HEK293 (cell line): ENCODE results near the gene TENT4A.
A peak's percentile ranks its signal among the peaks of the same experiment; 100 is the strongest.

Experiments used
- GLI2 ChIP-seq: fragments of 450-650 bp; formaldehyde crosslinking; IDR thresholded peaks from 2 replicates; pipeline ENCODE4; 2017; ENCODE audit warnings: missing biosample characterization, missing genetic modification characterization, low read depth, borderline replicate concordance
- KLF7 ChIP-seq: fragments of 450-650 bp; formaldehyde crosslinking; IDR thresholded peaks from 2 replicates; pipeline ENCODE4 v1.5.1; 2016; ENCODE audit warnings: missing biosample characterization, missing genetic modification characterization, borderline replicate concordance
- KLF9 ChIP-seq: fragments of 450-650 bp; formaldehyde crosslinking; IDR thresholded peaks from 2 replicates; pipeline ENCODE4 v1.5.1; 2016; ENCODE audit warnings: missing biosample characterization, missing genetic modification characterization, low read depth
- ZFP37 ChIP-seq: fragments of 450-650 bp; formaldehyde crosslinking; IDR thresholded peaks from 2 replicates; pipeline ENCODE4 v1.5.1; 2016; ENCODE audit warnings: missing biosample characterization, missing genetic modification characterization
- ZNF133 ChIP-seq: fragments of 450-650 bp; formaldehyde crosslinking; IDR thresholded peaks from 2 replicates; pipeline ENCODE4 v1.5.1; 2016; ENCODE audit warnings: missing biosample characterization, missing genetic modification characterization
- ZNF138 ChIP-seq: fragments of 450-650 bp; formaldehyde crosslinking; IDR thresholded peaks from 2 replicates; pipeline ENCODE4 v1.5.1; 2016; ENCODE audit warnings: missing biosample characterization, missing genetic modification characterization, borderline replicate concordance
- ZNF146 ChIP-seq: fragments of 450-650 bp; formaldehyde crosslinking; IDR thresholded peaks from 2 replicates; pipeline ENCODE4 v1.5.1; 2016; ENCODE audit warnings: missing biosample characterization, missing genetic modification characterization
- ZNF157 ChIP-seq: fragments of 450-650 bp; formaldehyde crosslinking; IDR thresholded peaks from 2 replicates; pipeline ENCODE4 v1.5.1; 2016; ENCODE audit warnings: missing biosample characterization, missing genetic modification characterization
- ZNF239 ChIP-seq: fragments of 450-650 bp; formaldehyde crosslinking; IDR thresholded peaks from 2 replicates; pipeline ENCODE4 v1.5.1; 2016; ENCODE audit warnings: missing biosample characterization, missing genetic modification characterization
- ZNF24 ChIP-seq: fragments of 450-650 bp; formaldehyde crosslinking; IDR thresholded peaks from 2 replicates; pipeline ENCODE4 v1.5.1; 2016; ENCODE audit warnings: missing biosample characterization, missing genetic modification characterization
- ZNF302 ChIP-seq: fragments of 450-650 bp; formaldehyde crosslinking; IDR thresholded peaks from 2 replicates; pipeline ENCODE4 v1.5.1; 2016; ENCODE audit warnings: missing biosample characterization, missing genetic modification characterization, low read depth
- ZNF394 ChIP-seq: fragments of 450-650 bp; formaldehyde crosslinking; IDR thresholded peaks from 2 replicates; pipeline ENCODE4 v1.5.1; 2016; ENCODE audit warnings: missing biosample characterization, missing genetic modification characterization, mild to moderate bottlenecking, moderate library complexity, borderline replicate concordance
- ZNF426 ChIP-seq: fragments of 450-650 bp; formaldehyde crosslinking; IDR thresholded peaks from 2 replicates; pipeline ENCODE4 v1.5.1; 2017; ENCODE audit warnings: missing biosample characterization, missing genetic modification characterization, mild to moderate bottlenecking, inconsistent platforms, moderate library complexity
- ZNF433 ChIP-seq: fragments of 450-650 bp; formaldehyde crosslinking; IDR thresholded peaks from 2 replicates; pipeline ENCODE4 v1.5.1; 2016; ENCODE audit warnings: missing biosample characterization, missing genetic modification characterization, low read depth
- ZNF548 ChIP-seq: fragments of 450-650 bp; formaldehyde crosslinking; IDR thresholded peaks from 2 replicates; pipeline ENCODE4 v1.5.1; 2016; ENCODE audit warnings: missing biosample characterization, missing genetic modification characterization
- ZNF549 ChIP-seq: fragments of 450-650 bp; IDR thresholded peaks from 2 replicates; pipeline ENCODE4 v1.5.1; 2018; ENCODE audit warnings: missing biosample characterization, missing genetic modification characterization, mild to moderate bottlenecking, inconsistent platforms, moderate library complexity
- ZNF610 ChIP-seq: fragments of 450-650 bp; formaldehyde crosslinking; IDR thresholded peaks from 2 replicates; pipeline ENCODE4 v1.5.1; 2016; ENCODE audit warnings: missing biosample characterization, missing genetic modification characterization, borderline replicate concordance
- ZSCAN16 ChIP-seq: fragments of 450-650 bp; formaldehyde crosslinking; IDR thresholded peaks from 2 replicates; pipeline ENCODE4 v1.5.1; 2016; ENCODE audit warnings: missing biosample characterization, missing genetic modification characterization
- ZXDB ChIP-seq: fragments of 450-650 bp; formaldehyde crosslinking; IDR thresholded peaks from 2 replicates; pipeline ENCODE4 v1.5.1; 2016; ENCODE audit warnings: missing biosample characterization, missing genetic modification characterization
- TF ChIP-seq, protein P1 (sequence below): IDR thresholded peaks from 2 replicates; pipeline ENCODE4 v1.6.1; 2011; ENCODE audit warnings: mild to moderate bottlenecking, low read depth, low read length, borderline replicate concordance
- TF ChIP-seq, protein P2 (sequence below): fragments of 450-650 bp; formaldehyde crosslinking; IDR thresholded peaks from 2 replicates; pipeline ENCODE4 v1.5.1; 2016; ENCODE audit warnings: missing biosample characterization, missing genetic modification characterization
- TF ChIP-seq, protein P3 (sequence below): fragments of 450-650 bp; formaldehyde crosslinking; IDR thresholded peaks from 2 replicates; pipeline ENCODE4 v1.5.1; 2016; ENCODE audit warnings: missing biosample characterization, missing genetic modification characterization
- TF ChIP-seq, protein P4 (sequence below): fragments of 450-650 bp; formaldehyde crosslinking; IDR thresholded peaks from 2 replicates; pipeline ENCODE4; 2016; ENCODE audit warnings: missing biosample characterization, missing genetic modification characterization
- TF ChIP-seq, protein P5 (sequence below): fragments of 450-650 bp; formaldehyde crosslinking; IDR thresholded peaks from 2 replicates; pipeline ENCODE4 v1.5.1; 2017; ENCODE audit warnings: missing biosample characterization, missing genetic modification characterization
- TF ChIP-seq, protein P6 (sequence below): fragments of 450-650 bp; formaldehyde crosslinking; IDR thresholded peaks from 2 replicates; pipeline ENCODE4 v1.5.1; 2017; ENCODE audit warnings: missing biosample characterization, missing genetic modification characterization
- TF ChIP-seq, protein P7 (sequence below): fragments of 450-650 bp; formaldehyde crosslinking; IDR thresholded peaks from 2 replicates; pipeline ENCODE4 v1.5.1; 2016; ENCODE audit warnings: missing biosample characterization, missing genetic modification characterization
- TF ChIP-seq, protein P8 (sequence below): fragments of 450-650 bp; formaldehyde crosslinking; IDR thresholded peaks from 2 replicates; pipeline ENCODE4 v1.5.1; 2016; ENCODE audit warnings: missing biosample characterization, missing genetic modification characterization

Gene TENT4A

DNA sequence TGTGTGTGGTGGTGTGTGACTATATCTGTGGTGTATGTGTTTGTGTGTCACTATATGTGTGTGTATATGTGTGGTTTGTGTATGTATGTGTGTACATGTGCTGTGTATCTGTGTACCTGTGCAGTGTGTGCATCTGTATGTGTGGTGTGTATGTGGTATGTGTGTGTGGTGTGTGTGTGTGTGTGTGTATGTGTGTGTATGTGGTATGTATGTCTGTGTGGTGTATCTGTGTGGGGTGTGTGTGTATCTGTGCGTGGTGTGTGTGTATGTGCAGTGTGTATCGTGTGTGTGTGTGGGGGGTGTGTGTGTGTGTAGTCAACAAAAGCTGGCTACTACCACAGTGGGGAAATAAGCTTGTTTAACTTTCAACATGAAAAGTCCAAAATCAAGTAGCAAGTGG is 31.6 kb upstream of the TENT4A start (continued):
- TF ChIP-seq, protein P1, sequence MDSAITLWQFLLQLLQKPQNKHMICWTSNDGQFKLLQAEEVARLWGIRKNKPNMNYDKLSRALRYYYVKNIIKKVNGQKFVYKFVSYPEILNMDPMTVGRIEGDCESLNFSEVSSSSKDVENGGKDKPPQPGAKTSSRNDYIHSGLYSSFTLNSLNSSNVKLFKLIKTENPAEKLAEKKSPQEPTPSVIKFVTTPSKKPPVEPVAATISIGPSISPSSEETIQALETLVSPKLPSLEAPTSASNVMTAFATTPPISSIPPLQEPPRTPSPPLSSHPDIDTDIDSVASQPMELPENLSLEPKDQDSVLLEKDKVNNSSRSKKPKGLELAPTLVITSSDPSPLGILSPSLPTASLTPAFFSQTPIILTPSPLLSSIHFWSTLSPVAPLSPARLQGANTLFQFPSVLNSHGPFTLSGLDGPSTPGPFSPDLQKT, result no peak
- 0 out of 2 replicates have a peak, but pooled peaks have one; percentile 54 for TF ChIP-seq ZNF157
- TF ChIP-seq ZNF239 (tag by site-specific recombination), result 0 out of 2 replicates have a peak, but pooled peaks have one; percentile 76
- no peak for TF ChIP-seq KLF7 (tag by site-specific recombination)
- TF ChIP-seq GLI2 (tag by site-specific recombination), result no peak
- TF ChIP-seq, protein P2, sequence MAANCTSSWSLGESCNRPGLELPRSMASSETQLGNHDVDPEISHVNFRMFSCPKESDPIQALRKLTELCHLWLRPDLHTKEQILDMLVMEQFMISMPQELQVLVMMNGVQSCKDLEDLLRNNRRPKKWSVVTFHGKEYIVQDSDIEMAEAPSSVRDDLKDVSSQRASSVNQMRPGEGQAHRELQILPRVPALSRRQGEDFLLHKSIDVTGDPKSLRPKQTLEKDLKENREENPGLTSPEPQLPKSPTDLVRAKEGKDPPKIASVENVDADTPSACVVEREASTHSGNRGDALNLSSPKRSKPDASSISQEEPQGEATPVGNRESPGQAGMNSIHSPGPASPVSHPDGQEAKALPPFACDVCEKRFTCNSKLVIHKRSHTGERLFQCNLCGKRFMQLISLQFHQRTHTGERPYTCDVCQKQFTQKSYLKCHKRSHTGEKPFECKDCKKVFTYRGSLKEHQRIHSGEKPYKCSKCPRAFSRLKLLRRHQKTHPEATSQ, result no peak
- TF ChIP-seq, protein P3, sequence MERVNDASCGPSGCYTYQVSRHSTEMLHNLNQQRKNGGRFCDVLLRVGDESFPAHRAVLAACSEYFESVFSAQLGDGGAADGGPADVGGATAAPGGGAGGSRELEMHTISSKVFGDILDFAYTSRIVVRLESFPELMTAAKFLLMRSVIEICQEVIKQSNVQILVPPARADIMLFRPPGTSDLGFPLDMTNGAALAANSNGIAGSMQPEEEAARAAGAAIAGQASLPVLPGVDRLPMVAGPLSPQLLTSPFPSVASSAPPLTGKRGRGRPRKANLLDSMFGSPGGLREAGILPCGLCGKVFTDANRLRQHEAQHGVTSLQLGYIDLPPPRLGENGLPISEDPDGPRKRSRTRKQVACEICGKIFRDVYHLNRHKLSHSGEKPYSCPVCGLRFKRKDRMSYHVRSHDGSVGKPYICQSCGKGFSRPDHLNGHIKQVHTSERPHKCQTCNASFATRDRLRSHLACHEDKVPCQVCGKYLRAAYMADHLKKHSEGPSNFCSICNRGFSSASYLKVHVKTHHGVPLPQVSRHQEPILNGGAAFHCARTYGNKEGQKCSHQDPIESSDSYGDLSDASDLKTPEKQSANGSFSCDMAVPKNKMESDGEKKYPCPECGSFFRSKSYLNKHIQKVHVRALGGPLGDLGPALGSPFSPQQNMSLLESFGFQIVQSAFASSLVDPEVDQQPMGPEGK, result no peak
- TF ChIP-seq, protein P4, sequence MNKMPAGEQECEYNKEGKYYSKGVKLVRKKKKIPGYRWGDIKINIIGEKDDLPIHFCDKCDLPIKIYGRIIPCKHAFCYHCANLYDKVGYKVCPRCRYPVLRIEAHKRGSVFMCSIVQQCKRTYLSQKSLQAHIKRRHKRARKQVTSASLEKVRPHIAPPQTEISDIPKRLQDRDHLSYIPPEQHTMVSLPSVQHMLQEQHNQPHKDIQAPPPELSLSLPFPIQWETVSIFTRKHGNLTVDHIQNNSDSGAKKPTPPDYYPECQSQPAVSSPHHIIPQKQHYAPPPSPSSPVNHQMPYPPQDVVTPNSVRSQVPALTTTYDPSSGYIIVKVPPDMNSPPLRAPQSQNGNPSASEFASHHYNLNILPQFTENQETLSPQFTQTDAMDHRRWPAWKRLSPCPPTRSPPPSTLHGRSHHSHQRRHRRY (tag by site-specific recombination), result no peak
- TF ChIP-seq ZNF426 (tag by site-specific recombination), result no peak
- TF ChIP-seq ZNF24 (tag by site-specific recombination), result no peak
- TF ChIP-seq KLF9 (tag by site-specific recombination), result no peak
- no peak for TF ChIP-seq ZNF138 (tag by site-specific recombination)
- TF ChIP-seq ZNF146 (tag by site-specific recombination), result peak; percentile 14; the same call in 1 of the 2 replicates
- no peak for TF ChIP-seq ZFP37
- TF ChIP-seq, protein P5, sequence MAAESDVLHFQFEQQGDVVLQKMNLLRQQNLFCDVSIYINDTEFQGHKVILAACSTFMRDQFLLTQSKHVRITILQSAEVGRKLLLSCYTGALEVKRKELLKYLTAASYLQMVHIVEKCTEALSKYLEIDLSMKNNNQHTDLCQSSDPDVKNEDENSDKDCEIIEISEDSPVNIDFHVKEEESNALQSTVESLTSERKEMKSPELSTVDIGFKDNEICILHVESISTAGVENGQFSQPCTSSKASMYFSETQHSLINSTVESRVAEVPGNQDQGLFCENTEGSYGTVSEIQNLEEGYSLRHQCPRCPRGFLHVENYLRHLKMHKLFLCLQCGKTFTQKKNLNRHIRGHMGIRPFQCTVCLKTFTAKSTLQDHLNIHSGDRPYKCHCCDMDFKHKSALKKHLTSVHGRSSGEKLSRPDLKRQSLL, result no peak
- no peak for TF ChIP-seq ZNF302
- no peak for TF ChIP-seq ZNF610 (tag by site-specific recombination)
- TF ChIP-seq, protein P6, sequence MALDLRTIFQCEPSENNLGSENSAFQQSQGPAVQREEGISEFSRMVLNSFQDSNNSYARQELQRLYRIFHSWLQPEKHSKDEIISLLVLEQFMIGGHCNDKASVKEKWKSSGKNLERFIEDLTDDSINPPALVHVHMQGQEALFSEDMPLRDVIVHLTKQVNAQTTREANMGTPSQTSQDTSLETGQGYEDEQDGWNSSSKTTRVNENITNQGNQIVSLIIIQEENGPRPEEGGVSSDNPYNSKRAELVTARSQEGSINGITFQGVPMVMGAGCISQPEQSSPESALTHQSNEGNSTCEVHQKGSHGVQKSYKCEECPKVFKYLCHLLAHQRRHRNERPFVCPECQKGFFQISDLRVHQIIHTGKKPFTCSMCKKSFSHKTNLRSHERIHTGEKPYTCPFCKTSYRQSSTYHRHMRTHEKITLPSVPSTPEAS (tag by site-specific recombination), result peak; percentile 89
- no peak for TF ChIP-seq ZNF549 (tag by site-specific recombination)
- no peak for TF ChIP-seq ZNF394
- TF ChIP-seq ZNF133 (tag by site-specific recombination), result no peak
- TF ChIP-seq ZSCAN16 (tag by site-specific recombination), result no peak
- TF ChIP-seq ZNF548 (tag by site-specific recombination), result no peak
- TF ChIP-seq ZXDB (tag by site-specific recombination), result no peak
- TF ChIP-seq, protein P7, sequence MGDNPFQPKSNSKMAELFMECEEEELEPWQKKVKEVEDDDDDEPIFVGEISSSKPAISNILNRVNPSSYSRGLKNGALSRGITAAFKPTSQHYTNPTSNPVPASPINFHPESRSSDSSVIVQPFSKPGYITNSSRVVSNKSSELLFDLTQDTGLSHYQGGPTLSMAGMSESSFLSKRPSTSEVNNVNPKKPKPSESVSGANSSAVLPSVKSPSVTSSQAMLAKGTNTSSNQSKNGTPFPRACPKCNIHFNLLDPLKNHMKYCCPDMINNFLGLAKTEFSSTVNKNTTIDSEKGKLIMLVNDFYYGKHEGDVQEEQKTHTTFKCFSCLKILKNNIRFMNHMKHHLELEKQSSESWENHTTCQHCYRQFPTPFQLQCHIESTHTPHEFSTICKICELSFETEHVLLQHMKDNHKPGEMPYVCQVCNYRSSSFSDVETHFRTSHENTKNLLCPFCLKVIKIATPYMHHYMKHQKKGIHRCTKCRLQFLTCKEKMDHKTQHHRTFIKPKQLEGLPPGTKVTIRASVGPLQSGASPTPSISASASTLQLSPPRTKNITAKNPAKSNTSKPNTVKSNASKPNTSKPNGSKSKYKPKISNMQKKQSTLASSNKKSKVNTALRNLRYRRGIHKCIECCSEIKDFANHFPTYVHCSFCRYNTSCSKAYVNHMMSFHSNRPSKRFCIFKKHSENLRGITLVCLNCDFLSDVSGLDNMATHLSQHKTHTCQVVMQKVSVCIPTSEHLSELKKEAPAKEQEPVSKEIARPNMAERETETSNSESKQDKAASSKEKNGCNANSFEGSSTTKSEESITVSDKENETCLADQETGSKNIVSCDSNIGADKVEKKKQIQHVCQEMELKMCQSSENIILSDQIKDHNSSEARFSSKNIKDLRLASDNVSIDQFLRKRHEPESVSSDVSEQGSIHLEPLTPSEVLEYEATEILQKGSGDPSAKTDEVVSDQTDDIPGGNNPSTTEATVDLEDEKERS (tag by site-specific recombination), result no peak
- no peak for TF ChIP-seq ZNF433 (tag by site-specific recombination)
- TF ChIP-seq, protein P8, sequence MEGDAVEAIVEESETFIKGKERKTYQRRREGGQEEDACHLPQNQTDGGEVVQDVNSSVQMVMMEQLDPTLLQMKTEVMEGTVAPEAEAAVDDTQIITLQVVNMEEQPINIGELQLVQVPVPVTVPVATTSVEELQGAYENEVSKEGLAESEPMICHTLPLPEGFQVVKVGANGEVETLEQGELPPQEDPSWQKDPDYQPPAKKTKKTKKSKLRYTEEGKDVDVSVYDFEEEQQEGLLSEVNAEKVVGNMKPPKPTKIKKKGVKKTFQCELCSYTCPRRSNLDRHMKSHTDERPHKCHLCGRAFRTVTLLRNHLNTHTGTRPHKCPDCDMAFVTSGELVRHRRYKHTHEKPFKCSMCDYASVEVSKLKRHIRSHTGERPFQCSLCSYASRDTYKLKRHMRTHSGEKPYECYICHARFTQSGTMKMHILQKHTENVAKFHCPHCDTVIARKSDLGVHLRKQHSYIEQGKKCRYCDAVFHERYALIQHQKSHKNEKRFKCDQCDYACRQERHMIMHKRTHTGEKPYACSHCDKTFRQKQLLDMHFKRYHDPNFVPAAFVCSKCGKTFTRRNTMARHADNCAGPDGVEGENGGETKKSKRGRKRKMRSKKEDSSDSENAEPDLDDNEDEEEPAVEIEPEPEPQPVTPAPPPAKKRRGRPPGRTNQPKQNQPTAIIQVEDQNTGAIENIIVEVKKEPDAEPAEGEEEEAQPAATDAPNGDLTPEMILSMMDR (tag by site-specific recombination), result no peak
